ENCODE data around the gene ACBD4. TPM values are rescaled to one million over a fixed set of nuclear protein-coding genes. Genes with fewer than 3 reads are reported as not detected.

The ACBD4 gene
- total and polyA plus RNA-seq, 7 donors, result 13.2 to 36.5 (median 21.2) TPM

DNA sequence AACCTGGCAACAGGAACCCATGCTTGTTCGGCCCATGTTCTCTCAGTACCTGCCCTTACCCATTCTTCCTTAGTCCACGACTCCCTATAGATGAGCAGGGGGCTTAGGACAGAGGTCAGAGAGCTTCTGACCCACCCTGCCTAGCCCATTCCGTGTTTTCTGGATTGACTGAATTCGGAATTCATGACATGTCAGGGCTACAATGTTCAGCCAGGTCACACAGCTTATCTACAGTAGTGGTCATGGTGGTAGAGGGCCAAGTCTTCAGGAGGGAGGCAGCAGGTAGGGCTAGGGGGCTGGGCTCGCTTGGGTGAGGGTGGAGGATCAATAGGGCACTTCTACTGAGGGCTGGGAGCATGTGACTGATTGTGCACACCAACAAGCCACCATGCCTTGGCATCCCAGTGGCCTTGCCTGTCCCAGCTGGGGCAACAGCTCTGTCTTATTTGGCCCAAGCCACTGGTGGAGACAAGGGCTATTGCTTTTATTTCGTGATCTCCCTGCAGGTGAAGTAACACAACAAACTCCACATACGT is 29.3 kb downstream of the ACBD4 start:
- intact Hi-C loops (cut with DNase I), result loop anchor here (5.0 kb wide), 1 partner anchor 32 kb away; no protein-coding TSS in a partner anchor
- H3K36me3 ChIP-seq, result peaks cover 0 to 4% (median 0%) of the 10 kb centered on the region in 4 donors
- peaks cover 0 to 17% (median 13%) of the 10 kb centered on the region in 4 donors for H3K4me1 ChIP-seq
- no peaks in the 10 kb centered on the region for H3K27me3 ChIP-seq
- no peak overlapping the region for H3K27ac ChIP-seq
- H3K9me3 ChIP-seq, result no peaks in the 10 kb centered on the region
- TF ChIP-seq POLR2AphosphoS5 (IDR thresholded peaks at IDR 0.05) (no peak), CTCF (IDR thresholded peaks at IDR 0.05) (no peak), EP300 (IDR thresholded peaks at IDR 0.05) (no peak), POLR2A (IDR thresholded peaks at IDR 0.05) (no peak)
- H3K4me3 ChIP-seq, result no peak overlapping the region
- no peak for DNase-seq
- WGBS, 2 donors, result 94 to 96% methylated on average over 7 of the region's 7 CpGs

- TF ChIP-seq POLR2A (IDR thresholded peaks at IDR 0.05) (no peak), CTCF (IDR thresholded peaks at IDR 0.05) (no peak), EP300 (IDR thresholded peaks at IDR 0.05) (no peak), POLR2AphosphoS5 (IDR thresholded peaks at IDR 0.05) (no peak)
- H3K27ac ChIP-seq, result no peak overlapping the region
- H3K9me3 ChIP-seq, result no peaks in the 10 kb centered on the region
- 96% methylated on average over 43 of the region's 43 CpGs for WGBS, 2 donors
- H3K4me3 ChIP-seq, result no peak overlapping the region
- H3K27me3 ChIP-seq, result no peaks in the 10 kb centered on the region
- DNase-seq, result no peak
- intact Hi-C loops (cut with DNase I), result no loop called here
- H3K4me1 ChIP-seq, result peaks cover 0 to 40% (median 34%) of the 10 kb centered on the region in 4 donors
- H3K36me3 ChIP-seq, result peaks cover 0 to 4% (median 0%) of the 10 kb centered on the region in 4 donors
These were observed 33.7 kb downstream of the ACBD4 start for GRCh38 chr17:45168991-45169752.

- no peaks in the 10 kb centered on the region for H3K9me3 ChIP-seq
- H3K36me3 ChIP-seq, result peaks cover 0 to 4% (median 0%) of the 10 kb centered on the region in 4 donors
- 89 to 93% methylated on average over 12 of the region's 12 CpGs for WGBS, 2 donors
- H3K4me1 ChIP-seq, result peaks cover 0 to 40% (median 34%) of the 10 kb centered on the region in 4 donors
- H3K4me3 ChIP-seq, result no peak overlapping the region
- TF ChIP-seq EP300 (IDR thresholded peaks at IDR 0.05) (no peak), POLR2A (IDR thresholded peaks at IDR 0.05) (no peak), CTCF (IDR thresholded peaks at IDR 0.05) (no peak), POLR2AphosphoS5 (IDR thresholded peaks at IDR 0.05) (no peak)
- no peaks in the 10 kb centered on the region for H3K27me3 ChIP-seq
- peak overlapping the region; percentile 84 to 98 (median 92) for H3K27ac ChIP-seq
- intact Hi-C loops (cut with DNase I), result no loop called here
- no peak for DNase-seq
These were observed 34.9 kb downstream of the ACBD4 start for GRCh38 chr17:45170280-45170930.

DNA sequence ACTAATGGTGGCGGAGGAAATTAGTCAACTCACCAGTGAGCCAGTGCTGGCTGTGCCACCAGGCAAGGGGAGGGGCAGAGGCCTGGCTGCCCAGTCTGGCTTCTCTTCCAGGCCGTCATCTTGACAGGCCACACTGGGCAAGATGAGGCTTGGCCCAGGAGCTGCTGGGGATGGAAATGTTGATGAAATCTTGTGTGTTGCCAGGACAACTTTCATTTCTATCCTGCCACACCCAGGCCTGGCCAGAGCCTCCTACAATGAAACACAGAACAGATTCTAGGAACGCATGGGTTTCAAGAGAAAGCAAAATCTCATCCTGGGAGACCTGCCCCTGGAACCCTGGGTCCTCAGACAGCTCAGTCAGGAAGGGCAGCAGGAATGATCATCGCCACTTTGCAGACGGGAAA is 35.4 kb downstream of the ACBD4 start:
- H3K4me3 ChIP-seq, result peak overlapping the region; percentile 24 to 42 (median 34)
- peak overlapping the region; percentile 84 to 98 (median 92) for H3K27ac ChIP-seq
- no peaks in the 10 kb centered on the region for H3K9me3 ChIP-seq
- WGBS, 2 donors, result 31 to 47% methylated on average over 5 of the region's 5 CpGs
- intact Hi-C loops (cut with DNase I), result no loop called here
- peaks cover 0 to 42% (median 35%) of the 10 kb centered on the region in 4 donors for H3K4me1 ChIP-seq
- peaks cover 0 to 4% (median 0%) of the 10 kb centered on the region in 4 donors for H3K36me3 ChIP-seq
- TF ChIP-seq CTCF (IDR thresholded peaks at IDR 0.05) (no peak), POLR2A (IDR thresholded peaks at IDR 0.05) (peak in 1 of 2 donors; percentile 15), POLR2AphosphoS5 (IDR thresholded peaks at IDR 0.05) (peak; percentile 46 to 59 (median 56)), EP300 (IDR thresholded peaks at IDR 0.05) (no peak)
- peak; percentile 91 for DNase-seq
- H3K27me3 ChIP-seq, result no peaks in the 10 kb centered on the region
